Naive thymus-derived CD8-positive, alpha-beta T cell (primary cell): ENCODE results near the gene KLHDC8B. TPM values are rescaled to one million over a fixed set of nuclear protein-coding genes. Genes with fewer than 3 reads are reported as not detected.

Source experiments
- ATAC-seq, 2 donors: fragments of 150-1000 bp; cut with Tn5 transposase in 1 of 2; sonication (Bioruptor Pico), chemical (Tn5 transposase) in 1 of 2; 1 replicate in 1 of 2; 2 replicates in 1 of 2; pipeline ENCODE4 v1.10.0; 2021; ENCODE audit warnings: mild to moderate bottlenecking in 2 of 2, moderate library complexity in 2 of 2
- POLR2A ChIA-PET: fragments of 350-600 bp; sonication (Branson Sonifier 250); formaldehyde crosslinking; loops from one replicate; lab custom pipeline; 2021; ENCODE audit warnings: antibody characterized with exemption; lab: Charles Lee
- DNase-seq, 10 donors: peaks; one replicate each; pipeline versions ENCODE4 v3.0.0 to v3.0.0-alpha.2; 2020 to 2022
- H3K27ac Mint-ChIP-seq, 10 donors: one replicate each; pipeline ENCODE4 v1.8.0; 2020 to 2022; ENCODE audit warnings: mild to moderate bottlenecking in 10 of 10, mixed read lengths in 10 of 10, moderate library complexity in 4 of 10, inconsistent platforms in 1 of 10
- H3K27me3 Mint-ChIP-seq, 5 donors: one replicate each; pipeline ENCODE4 v1.8.0; 2021 to 2022; ENCODE audit warnings: mixed read lengths in 5 of 5
- H3K36me3 Mint-ChIP-seq, 3 donors: one replicate each; pipeline ENCODE4 v1.8.0; 2020 to 2022; ENCODE audit warnings: mixed read lengths in 3 of 3, mild to moderate bottlenecking in 2 of 3, inconsistent platforms in 1 of 3
- H3K4me1 Mint-ChIP-seq, 4 donors: one replicate each; pipeline ENCODE4 v1.8.0; 2021 to 2022; ENCODE audit warnings: mixed read lengths in 4 of 4
- H3K4me3 Mint-ChIP-seq, 10 donors: one replicate each; pipeline ENCODE4 v1.8.0; 2020 to 2022; ENCODE audit warnings: mild to moderate bottlenecking in 10 of 10, mixed read lengths in 10 of 10, moderate library complexity in 6 of 10, inconsistent platforms in 1 of 10
- H3K9me3 Mint-ChIP-seq, 9 donors: one replicate each; pipeline ENCODE4 v1.8.0; 2020 to 2022; ENCODE audit warnings: mixed read lengths in 9 of 9, mild to moderate bottlenecking in 3 of 9, inconsistent platforms in 1 of 9, moderate library complexity in 1 of 9
- polyA plus RNA-seq, 3 donors: library from polyadenylated mRNA; unstranded; fragments of 300-500 nt; fragmentation: Illumina TruSeq; gene quantifications; one replicate each; pipeline ENCODE4 v1.2.3, GENCODE V29; 2021
- total RNA-seq, 8 experiments: library from RNA in 2 of 8; stranded (reverse) in 2 of 8; gene quantifications; one replicate each; pipeline ENCODE4 v1.2.3 and lab custom pipeline; 2021 to 2026

The KLHDC8B gene
- total and polyA plus RNA-seq, 5 experiments from 2014 or later: 3.6 to 7.1 (median 4.9) TPM

GRCh38 chr3:49161808-49162530 lies 9.4 kb upstream of the KLHDC8B start:
- POLR2A ChIA-PET: interaction anchor here (1.3 to 2.0 kb wide), 3 partner anchors 9 to 19 kb away, joined by 3 to 4 read pairs (median 3); partner anchors contain the start of gene KLHDC8B
- ATAC-seq (no peak), DNase-seq (no peak)
- Mint-ChIP-seq H3K9me3 (no peaks in the 10 kb centered on the region), H3K27ac (peak overlapping the region in 3 of 10 donors; percentile 27 to 81 (median 77)), H3K27me3 (no peaks in the 10 kb centered on the region), H3K36me3 (peaks cover 0 to 23% (median 0%) of the 10 kb centered on the region in 3 donors), H3K4me3 (peak overlapping the region in 3 of 10 donors; percentile 4 to 10 (median 7)), H3K4me1 (peaks cover 19 to 51% (median 29%) of the 10 kb centered on the region in 4 donors)

- POLR2A ChIA-PET: interaction anchor here (1.3 to 3.8 kb wide), 3 partner anchors 10 to 42 kb away, joined by 3 to 29 read pairs (median 4); partner anchors contain the start of gene USP19
- ATAC-seq: no peak
- H3K27ac Mint-ChIP-seq: peak overlapping the region in 1 of 10 donors; percentile 66
Observed at GRCh38 chr3:49162751-49163419, 8.5 kb upstream of the KLHDC8B start.

GRCh38 chr3:49163609-49164008 lies 7.8 kb upstream of the KLHDC8B start:
- Mint-ChIP-seq H3K27me3 (no peaks in the 10 kb centered on the region), H3K4me1 (peaks cover 17 to 46% (median 29%) of the 10 kb centered on the region in 4 donors), H3K4me3 (peak overlapping the region in 4 of 10 donors; percentile 18 to 95 (median 32)), H3K9me3 (no peaks in the 10 kb centered on the region), H3K27ac (peak overlapping the region in 4 of 10 donors; percentile 27 to 73 (median 38)), H3K36me3 (peaks cover 0 to 23% (median 0%) of the 10 kb centered on the region in 3 donors)
- ATAC-seq (no peak), DNase-seq (no peak)
- POLR2A ChIA-PET: interaction anchor here (0.6 to 3.8 kb wide), 3 partner anchors 11 to 176 kb away, joined by 3 to 29 read pairs (median 4); partner anchors contain the start of gene USP19

More at GRCh38 chr3:49162751-49163419, 8.5 kb upstream of the KLHDC8B start:
- DNase-seq: no peak
- H3K27me3 Mint-ChIP-seq: no peaks in the 10 kb centered on the region
- H3K36me3 Mint-ChIP-seq: peaks cover 0 to 23% (median 0%) of the 10 kb centered on the region in 3 donors
- H3K9me3 Mint-ChIP-seq: no peaks in the 10 kb centered on the region
- H3K4me3 Mint-ChIP-seq: peak overlapping the region in 1 of 10 donors; percentile 11
- peaks cover 19 to 50% (median 29%) of the 10 kb centered on the region in 4 donors for H3K4me1 Mint-ChIP-seq

- no peaks in the 10 kb centered on the region for H3K9me3 Mint-ChIP-seq
- peak overlapping the region; percentile 91 to 98 (median 94) for H3K27ac Mint-ChIP-seq
- peaks cover 0 to 23% (median 0%) of the 10 kb centered on the region in 3 donors for H3K36me3 Mint-ChIP-seq
- POLR2A ChIA-PET: interaction anchor here (0.6 to 3.8 kb wide), 6 partner anchors 12 to 280 kb away, joined by 3 to 29 read pairs (median 6); partner anchors contain the start of genes QRICH1, USP19 and USP4
- H3K4me1 Mint-ChIP-seq: peaks cover 19 to 50% (median 35%) of the 10 kb centered on the region in 4 donors
- H3K27me3 Mint-ChIP-seq: no peaks in the 10 kb centered on the region
- ATAC-seq: no peak
- no peak for DNase-seq
- peak overlapping the region; percentile 89 to 98 (median 92) for H3K4me3 Mint-ChIP-seq
Observed at GRCh38 chr3:49164983-49165720, 6.2 kb upstream of the KLHDC8B start.

- peak within 1 kb of the TSS; percentile 89 to 98 (median 92) for H3K4me3 Mint-ChIP-seq
- POLR2A ChIA-PET: interaction anchor here (0.6 to 3.8 kb wide), 6 partner anchors 13 to 279 kb away, joined by 3 to 29 read pairs (median 6); partner anchors contain the start of genes QRICH1, USP19 and USP4
Observed at GRCh38 chr3:49165771-49166751, 5.3 kb upstream of the KLHDC8B start, which contains the start of gene CCDC71. Gene CCDC71 (minus strand): TSS chr3:49166331. CDS start chr3:49164208, 2,123 bp downstream.

GRCh38 chr3:49166752-49167556 lies 4.4 kb upstream of the KLHDC8B start:
- H3K27me3 Mint-ChIP-seq: no peaks in the 10 kb centered on the region
- H3K4me3 Mint-ChIP-seq: peak overlapping the region; percentile 81 to 96 (median 88)
- no peaks in the 10 kb centered on the region for H3K9me3 Mint-ChIP-seq
- H3K27ac Mint-ChIP-seq: peak overlapping the region; percentile 90 to 98 (median 94)
- no peak for ATAC-seq
- DNase-seq: no peak
- peaks cover 25 to 52% (median 46%) of the 10 kb centered on the region in 4 donors for H3K4me1 Mint-ChIP-seq
- POLR2A ChIA-PET: interaction anchor here (0.7 to 3.8 kb wide), 5 partner anchors 10 to 173 kb away, joined by 3 to 29 read pairs (median 9); partner anchors contain the start of genes QRICH1, USP19, USP4 and WDR6
- H3K36me3 Mint-ChIP-seq: peaks cover 0 to 13% (median 0%) of the 10 kb centered on the region in 3 donors

More at GRCh38 chr3:49165771-49166751, 5.3 kb upstream of the KLHDC8B start, which contains the start of gene CCDC71:
- Mint-ChIP-seq H3K27ac (peak within 1 kb of the TSS; percentile 91 to 98 (median 95)), H3K36me3 (peaks cover 0 to 19% (median 0%) of the 10 kb centered on the region in 3 donors), H3K9me3 (no peaks in the 10 kb centered on the region), H3K4me1 (peaks cover 22 to 55% (median 43%) of the 10 kb centered on the region in 4 donors), H3K27me3 (no peaks in the 10 kb centered on the region)
- peak; percentile 59 to 86 (median 72) for DNase-seq
- peak; percentile 82 to 86 for ATAC-seq

GRCh38 chr3:49170744-49171118 lies 667 bp upstream of the KLHDC8B start:
- no peaks in the 10 kb centered on the region for H3K36me3 Mint-ChIP-seq
- peak overlapping the region; percentile 79 to 94 (median 86) for H3K4me3 Mint-ChIP-seq
- ATAC-seq (no peak), DNase-seq (no peak)
- no peaks in the 10 kb centered on the region for H3K9me3 Mint-ChIP-seq
- peaks cover 16 to 39% (median 30%) of the 10 kb centered on the region in 4 donors for H3K4me1 Mint-ChIP-seq
- POLR2A ChIA-PET: interaction anchor here (0.6 to 2.4 kb wide), 11 partner anchors 10 to 299 kb away, joined by 3 to 9 read pairs (median 4); partner anchors contain the start of genes DAG1, NDUFAF3, QRICH1 and USP19
- H3K27ac Mint-ChIP-seq: peak overlapping the region; percentile 56 to 92 (median 88)
- no peaks in the 10 kb centered on the region for H3K27me3 Mint-ChIP-seq

- ATAC-seq (no peak), DNase-seq (peak in 1 of 10 donors; percentile 61)
- Mint-ChIP-seq H3K4me1 (peaks cover 14 to 32% (median 26%) of the 10 kb centered on the region in 4 donors), H3K9me3 (no peaks in the 10 kb centered on the region), H3K4me3 (peak overlapping the region; percentile 69 to 93 (median 84)), H3K27me3 (no peaks in the 10 kb centered on the region), H3K27ac (peak overlapping the region in 6 of 10 donors; percentile 69 to 87 (median 80)), H3K36me3 (no peaks in the 10 kb centered on the region)
- POLR2A ChIA-PET: interaction anchor here (1.2 to 2.4 kb wide), 5 partner anchors 78 to 298 kb away, joined by 3 to 9 read pairs (median 4); partner anchors contain the start of genes DAG1, NDUFAF3, QRICH1 and USP4
Observed at GRCh38 chr3:49171775-49172500, 540 bp downstream of the KLHDC8B start.

- no peaks in the 10 kb centered on the region for H3K36me3 Mint-ChIP-seq
- no peaks in the 10 kb centered on the region for H3K9me3 Mint-ChIP-seq
- H3K4me3 Mint-ChIP-seq: peak overlapping the region; percentile 6 to 93 (median 69)
- ATAC-seq: no peak
- H3K27me3 Mint-ChIP-seq: no peaks in the 10 kb centered on the region
- H3K4me1 Mint-ChIP-seq: peaks cover 14 to 32% (median 26%) of the 10 kb centered on the region in 4 donors
- POLR2A ChIA-PET: interaction anchor here (2.2 kb wide), 1 partner anchor 79 kb away, joined by 9 read pairs; the partner anchor contains the start of gene QRICH1
- peak overlapping the region in 5 of 10 donors; percentile 4 to 80 (median 55) for H3K27ac Mint-ChIP-seq
- DNase-seq: peak in 1 of 10 donors; percentile 63
Observed at GRCh38 chr3:49172551-49173041, 1.2 kb downstream of the KLHDC8B start.
